ENCODE data around the gene OGDHL. TPM values are rescaled to one million over a fixed set of nuclear protein-coding genes. Genes with fewer than 3 reads are reported as not detected.
"Not testable (repeated sequence)": the region's sequence is repeated elsewhere in the genome, so short reads cannot be mapped to it uniquely, and the experiment has no call there.

Gene OGDHL
- total RNA-seq, 1 donor from 2014 or later: 0.20 TPM

GRCh38 chr10:49756641-49757040, 5.5 kb downstream of the OGDHL start:
- DNase-seq (ENCODE audit: low read depth in 2 of 2): no peak

GRCh38 chr10:49756031-49756430, 6.1 kb downstream of the OGDHL start:
- no peak for DNase-seq (ENCODE audit: low read depth in 2 of 2)

GRCh38 chr10:49754951-49755350, 7.2 kb downstream of the OGDHL start:
- not testable (repeated sequence) for DNase-seq (ENCODE audit: low read depth in 2 of 2)

- no peak for DNase-seq (ENCODE audit: low read depth in 2 of 2)
Measured at GRCh38 chr10:49752584-49752983, 9.5 kb downstream of the OGDHL start.

- DNase-seq (ENCODE audit: low read depth in 2 of 2): no peak
Measured at GRCh38 chr10:49751636-49752510, 10.2 kb downstream of the OGDHL start.

- no peak for DNase-seq (ENCODE audit: low read depth in 2 of 2)
Measured at GRCh38 chr10:49751216-49751615, 10.9 kb downstream of the OGDHL start.

GRCh38 chr10:49750546-49750945, 11.6 kb downstream of the OGDHL start:
- no peak for DNase-seq (ENCODE audit: low read depth in 2 of 2)

- DNase-seq (ENCODE audit: low read depth in 2 of 2): no peak
Measured at GRCh38 chr10:49749556-49750491, 12.3 kb downstream of the OGDHL start.

- no peak for DNase-seq (ENCODE audit: low read depth in 2 of 2)
Measured at GRCh38 chr10:49749144-49749543, 13.0 kb downstream of the OGDHL start.

- no peak for DNase-seq (ENCODE audit: low read depth in 2 of 2)
Measured at GRCh38 chr10:49748006-49748405, 14.1 kb downstream of the OGDHL start.

GRCh38 chr10:49747303-49747646, 14.8 kb downstream of the OGDHL start:
- no peak for DNase-seq (ENCODE audit: low read depth in 2 of 2)

- DNase-seq (ENCODE audit: low read depth in 2 of 2): no peak
Measured at GRCh38 chr10:49746626-49747302, 15.4 kb downstream of the OGDHL start.

GRCh38 chr10:49745756-49746155, 16.4 kb downstream of the OGDHL start:
- DNase-seq (ENCODE audit: low read depth in 2 of 2): no peak

- peak in 1 of 2 donors; percentile 0 for DNase-seq (ENCODE audit: low read depth in 2 of 2)
Measured at GRCh38 chr10:49744924-49745605, 17.1 kb downstream of the OGDHL start.

- peak in 1 of 2 donors; percentile 0 for DNase-seq (ENCODE audit: low read depth in 2 of 2)
Measured at GRCh38 chr10:49744091-49744685, 17.9 kb downstream of the OGDHL start.

GRCh38 chr10:49743464-49744075, 18.6 kb downstream of the OGDHL start:
- peak in 1 of 2 donors; percentile 0 for DNase-seq (ENCODE audit: low read depth in 2 of 2)

GRCh38 chr10:49742683-49743463, 19.2 kb downstream of the OGDHL start:
- peak in 1 of 2 donors; percentile 0 for DNase-seq (ENCODE audit: low read depth in 2 of 2)

- DNase-seq (ENCODE audit: low read depth in 2 of 2): peak in 1 of 2 donors; percentile 1
Measured at GRCh38 chr10:49741108-49741995, 20.8 kb downstream of the OGDHL start.
